Measurements from ENCODE around the gene CEMP1. TPM values are rescaled to one million over a fixed set of nuclear protein-coding genes. Genes with fewer than 3 reads are reported as not detected.

CEMP1 gene
- total RNA-seq, 1 experiment from 2014 or later = not detected

- Histone ChIP-seq H3K4me1 (ENCODE audit: insufficient read depth, low read length, poor library complexity, severe bottlenecking) (no peaks in the 10 kb centered on the region), H3K9me3 (ENCODE audit: low read depth, low read length, poor library complexity, severe bottlenecking) (no peaks in the 10 kb centered on the region), H3K27me3 (replicated peaks; ENCODE audit: insufficient read depth, low read depth, low read length, poor library complexity) (no peaks in the 10 kb centered on the region), H3K27ac (ENCODE audit: low read depth, low read length, poor library complexity, severe bottlenecking) (peak overlapping the region; percentile 8), H3K4me3 (ENCODE audit: low read depth, low read length, poor library complexity, severe bottlenecking) (no peak overlapping the region), H3K36me3 (ENCODE audit: insufficient read depth, low read length, poor library complexity, severe bottlenecking) (no peaks in the 10 kb centered on the region)
- ChIA-PET CTCF (no interaction called here), POLR2A (ENCODE audit: low non-redundant PET) (no interaction called here)
- no TSS peak for BruUV-seq (replicated peaks)
- TF ChIP-seq, protein P1, sequence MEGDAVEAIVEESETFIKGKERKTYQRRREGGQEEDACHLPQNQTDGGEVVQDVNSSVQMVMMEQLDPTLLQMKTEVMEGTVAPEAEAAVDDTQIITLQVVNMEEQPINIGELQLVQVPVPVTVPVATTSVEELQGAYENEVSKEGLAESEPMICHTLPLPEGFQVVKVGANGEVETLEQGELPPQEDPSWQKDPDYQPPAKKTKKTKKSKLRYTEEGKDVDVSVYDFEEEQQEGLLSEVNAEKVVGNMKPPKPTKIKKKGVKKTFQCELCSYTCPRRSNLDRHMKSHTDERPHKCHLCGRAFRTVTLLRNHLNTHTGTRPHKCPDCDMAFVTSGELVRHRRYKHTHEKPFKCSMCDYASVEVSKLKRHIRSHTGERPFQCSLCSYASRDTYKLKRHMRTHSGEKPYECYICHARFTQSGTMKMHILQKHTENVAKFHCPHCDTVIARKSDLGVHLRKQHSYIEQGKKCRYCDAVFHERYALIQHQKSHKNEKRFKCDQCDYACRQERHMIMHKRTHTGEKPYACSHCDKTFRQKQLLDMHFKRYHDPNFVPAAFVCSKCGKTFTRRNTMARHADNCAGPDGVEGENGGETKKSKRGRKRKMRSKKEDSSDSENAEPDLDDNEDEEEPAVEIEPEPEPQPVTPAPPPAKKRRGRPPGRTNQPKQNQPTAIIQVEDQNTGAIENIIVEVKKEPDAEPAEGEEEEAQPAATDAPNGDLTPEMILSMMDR (conservative IDR thresholded peaks at IDR 0.05; ENCODE audit: low read depth, low read length) = no peak
- no peak for TF ChIP-seq EZH2 (IDR thresholded peaks at IDR 0.05; ENCODE audit: borderline replicate concordance, low read depth, low read length, poor library complexity, severe bottlenecking)
- intact Hi-C loops (cut with micrococcal nuclease; ENCODE audit: unreplicated experiment) = no loop called here
- DNase-seq (ENCODE audit: low spot score) = no peak
Observed at GRCh38 chr16:2485811-2486507, 45.2 kb downstream of the CEMP1 start.

DNA sequence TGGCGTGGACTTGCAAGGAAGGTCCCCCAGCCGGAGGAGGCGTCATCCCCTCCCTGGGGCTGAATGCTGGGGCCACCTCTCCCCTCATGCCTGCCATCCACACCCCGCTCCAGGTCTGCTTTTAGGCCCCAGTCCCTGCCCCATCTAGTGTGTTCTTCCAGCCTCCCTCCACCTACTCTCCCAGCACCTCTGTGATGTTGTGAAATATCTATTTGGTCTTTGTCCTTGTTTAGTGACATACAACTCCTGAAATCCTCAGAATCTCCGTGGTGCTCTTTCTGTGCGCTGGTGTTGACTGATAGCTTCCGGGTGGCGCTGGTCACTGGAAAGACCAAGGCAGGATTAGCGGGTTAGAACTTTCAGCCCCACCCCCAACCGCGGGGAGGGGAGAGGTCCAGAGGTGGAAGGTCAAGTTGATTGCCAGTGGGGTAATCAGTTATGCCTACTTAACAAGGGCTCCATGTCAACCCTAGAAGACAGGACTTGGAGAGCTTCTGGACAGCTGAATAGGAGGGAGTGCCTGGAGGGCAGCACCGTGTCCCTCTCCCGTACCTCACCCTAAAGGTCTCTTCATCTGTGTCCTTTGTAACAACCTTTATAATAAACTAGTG is 46.2 kb downstream of the CEMP1 start:
- no peaks in the 10 kb centered on the region for H3K9me3 ChIP-seq (ENCODE audit: low read depth, low read length, poor library complexity, severe bottlenecking)
- ChIA-PET POLR2A (ENCODE audit: low non-redundant PET) (interaction anchor here (0.6 kb wide), 1 partner anchor 31 kb away, joined by 13 read pairs; no protein-coding TSS in a partner anchor), CTCF (no interaction called here)
- no peaks in the 10 kb centered on the region for H3K36me3 ChIP-seq (ENCODE audit: insufficient read depth, low read length, poor library complexity, severe bottlenecking)
- intact Hi-C loops (cut with micrococcal nuclease; ENCODE audit: unreplicated experiment) = no loop called here
- H3K4me1 ChIP-seq (ENCODE audit: insufficient read depth, low read length, poor library complexity, severe bottlenecking) = no peaks in the 10 kb centered on the region
- no peaks in the 10 kb centered on the region for H3K27me3 ChIP-seq (replicated peaks; ENCODE audit: insufficient read depth, low read depth, low read length, poor library complexity)
- H3K27ac ChIP-seq (ENCODE audit: low read depth, low read length, poor library complexity, severe bottlenecking) = no peak overlapping the region
- H3K4me3 ChIP-seq (ENCODE audit: low read depth, low read length, poor library complexity, severe bottlenecking) = no peak overlapping the region
- BruUV-seq (replicated peaks) = no TSS peak
- no peak for DNase-seq (ENCODE audit: low spot score)
- no peak for TF ChIP-seq EZH2 (IDR thresholded peaks at IDR 0.05; ENCODE audit: borderline replicate concordance, low read depth, low read length, poor library complexity, severe bottlenecking)
- TF ChIP-seq, protein P1 (conservative IDR thresholded peaks at IDR 0.05; ENCODE audit: low read depth, low read length) = no peak

DNA sequence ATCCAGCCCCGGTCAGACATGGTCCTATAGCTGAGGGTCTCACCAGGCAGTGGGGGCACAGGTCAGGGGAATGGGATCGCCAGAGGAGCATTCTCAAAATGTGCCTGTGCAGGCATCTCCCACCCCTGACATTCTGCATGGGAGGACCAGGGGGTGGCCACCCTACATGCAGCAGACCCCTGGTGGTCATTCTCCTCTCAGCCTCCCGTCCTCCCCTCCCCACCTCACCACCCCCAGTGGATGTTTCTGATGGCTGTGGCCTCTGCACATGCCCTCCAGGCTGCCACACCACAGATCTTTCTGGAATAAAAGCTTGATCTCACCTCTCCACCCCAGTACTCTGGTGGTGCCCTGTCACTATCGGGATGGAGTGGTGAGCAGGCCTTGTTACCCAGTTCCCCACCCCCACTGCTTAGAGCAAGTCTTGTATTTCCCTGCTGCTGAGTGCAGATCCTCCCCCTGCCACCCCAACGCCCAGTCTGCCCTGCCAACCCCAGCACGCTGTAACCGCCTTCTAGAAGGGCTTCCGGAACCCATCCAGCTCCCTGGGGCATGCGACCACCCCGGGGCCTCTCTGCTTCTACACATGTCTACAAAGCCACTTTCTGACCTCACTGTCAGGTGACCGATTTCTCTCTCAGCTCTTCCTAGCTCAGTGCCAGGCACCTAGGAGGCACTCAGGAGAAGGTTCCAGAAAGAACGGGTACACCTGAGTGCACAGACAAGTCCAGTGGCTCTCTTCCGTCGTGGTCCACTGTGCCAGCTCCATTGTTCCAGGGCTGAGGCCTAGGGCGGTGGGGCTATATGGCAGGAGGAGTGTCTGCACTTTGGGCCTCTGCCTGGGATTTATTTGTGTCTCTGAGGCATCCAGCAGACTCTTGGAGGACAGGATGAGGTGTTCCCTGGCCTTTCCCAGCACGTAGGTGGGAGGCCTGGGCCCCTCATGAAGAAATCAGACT is 47.0 kb downstream of the CEMP1 start:
- ChIA-PET POLR2A (ENCODE audit: low non-redundant PET) (interaction anchor here (0.6 kb wide), 1 partner anchor 31 kb away, joined by 13 read pairs; no protein-coding TSS in a partner anchor), CTCF (no interaction called here)
- H3K4me3 ChIP-seq (ENCODE audit: low read depth, low read length, poor library complexity, severe bottlenecking) = no peak overlapping the region
- H3K36me3 ChIP-seq (ENCODE audit: insufficient read depth, low read length, poor library complexity, severe bottlenecking) = no peaks in the 10 kb centered on the region
- DNase-seq (ENCODE audit: low spot score) = no peak
- TF ChIP-seq, protein P1 (conservative IDR thresholded peaks at IDR 0.05; ENCODE audit: low read depth, low read length) = no peak
- TF ChIP-seq EZH2 (IDR thresholded peaks at IDR 0.05; ENCODE audit: borderline replicate concordance, low read depth, low read length, poor library complexity, severe bottlenecking) = no peak
- no peaks in the 10 kb centered on the region for H3K9me3 ChIP-seq (ENCODE audit: low read depth, low read length, poor library complexity, severe bottlenecking)
- no peaks in the 10 kb centered on the region for H3K4me1 ChIP-seq (ENCODE audit: insufficient read depth, low read length, poor library complexity, severe bottlenecking)
- intact Hi-C loops (cut with micrococcal nuclease; ENCODE audit: unreplicated experiment) = no loop called here
- no TSS peak for BruUV-seq (replicated peaks)
- H3K27me3 ChIP-seq (replicated peaks; ENCODE audit: insufficient read depth, low read depth, low read length, poor library complexity) = no peaks in the 10 kb centered on the region
- no peak overlapping the region for H3K27ac ChIP-seq (ENCODE audit: low read depth, low read length, poor library complexity, severe bottlenecking)
